HG03103 (cell line): ENCODE results near the gene SIX3.

Experiments
- ATAC-seq: cut with Tn5 transposase; IDR thresholded peaks from one replicate; pipeline ENCODE4 v1.9.1; 2021; ENCODE audit warnings: low read depth; ENCODE audit not compliant: unreplicated experiment

SIX3 gene

GRCh38 chr2:44954889-44955592, 13.5 kb downstream of the SIX3 start:
- no peak for ATAC-seq

GRCh38 chr2:44955593-44956392, 14.3 kb downstream of the SIX3 start:
- no peak for ATAC-seq

- ATAC-seq: no peak
Measured at GRCh38 chr2:44956843-44957242, 15.3 kb downstream of the SIX3 start.

GRCh38 chr2:44957656-44958327, 16.3 kb downstream of the SIX3 start:
- no peak for ATAC-seq

- ATAC-seq: no peak
Measured at GRCh38 chr2:44959855-44960254, 18.4 kb downstream of the SIX3 start.

GRCh38 chr2:44960871-44961270, 19.4 kb downstream of the SIX3 start:
- no peak for ATAC-seq

GRCh38 chr2:44962176-44962695, 20.7 kb downstream of the SIX3 start:
- no peak for ATAC-seq

- no peak for ATAC-seq
Measured at GRCh38 chr2:44964752-44965236, 23.3 kb downstream of the SIX3 start.

GRCh38 chr2:44965684-44966083, 24.2 kb downstream of the SIX3 start:
- no peak for ATAC-seq

GRCh38 chr2:44967056-44967455, 25.6 kb downstream of the SIX3 start:
- ATAC-seq: no peak

- ATAC-seq: no peak
Measured at GRCh38 chr2:44967727-44968432, 26.4 kb downstream of the SIX3 start.

- ATAC-seq: no peak
Measured at GRCh38 chr2:44969936-44970335, 28.4 kb downstream of the SIX3 start.

- ATAC-seq: no peak
Measured at GRCh38 chr2:44970846-44971450, 29.4 kb downstream of the SIX3 start.

GRCh38 chr2:44972771-44973535, 31.5 kb downstream of the SIX3 start:
- ATAC-seq: no peak

- no peak for ATAC-seq
Measured at GRCh38 chr2:44974064-44974715, 32.7 kb downstream of the SIX3 start.

GRCh38 chr2:44975571-44976450, 34.3 kb downstream of the SIX3 start:
- ATAC-seq: no peak

- ATAC-seq: no peak
Measured at GRCh38 chr2:44979581-44979980, 38.1 kb downstream of the SIX3 start.
